HL-60 (cell line): ENCODE data around the gene APOBEC2.

Experiments
- DNase-seq, 2 experiments: peaks; one replicate each; pipeline ENCODE4 v3.0.0-alpha.2; 2010 to 2020; ENCODE audit warnings: low read depth in 1 of 2, low spot score in 1 of 2
- H3K27ac ChIP-seq: fragments of 250-450 bp; sonication (Bioruptor Pico); replicated peaks from 2 replicates; pipeline ENCODE4 v1.5.1; 2020; ENCODE audit warnings: mild to moderate bottlenecking, moderate library complexity
- H3K27me3 ChIP-seq: fragments of 250-450 bp; sonication (Bioruptor Pico); 2 replicates; pipeline ENCODE4 v1.5.1; 2021; ENCODE audit warnings: mild to moderate bottlenecking, moderate library complexity; ENCODE audit not compliant: insufficient read depth, poor library complexity, severe bottlenecking
- H3K4me3 ChIP-seq: replicated peaks from 2 replicates; pipeline ENCODE4 v1.5.1; 2011; ENCODE audit warnings: mild to moderate bottlenecking, control low read depth, low read length; ENCODE audit not compliant: insufficient read depth
- CTCF ChIP-seq: IDR thresholded peaks from one replicate; pipeline ENCODE4 v1.5.1; 2011; ENCODE audit warnings: low read length, control low read depth, inconsistent platforms; ENCODE audit not compliant: insufficient read depth
- GABPA ChIP-seq: IDR thresholded peaks from 2 replicates; pipeline ENCODE4 v1.6.1; 2012; ENCODE audit warnings: low read depth
- POLR2AphosphoS5 ChIP-seq: IDR thresholded peaks from 2 replicates; pipeline ENCODE4 v1.6.1; 2012; ENCODE audit warnings: low read depth
- REST ChIP-seq: IDR thresholded peaks from 2 replicates; pipeline ENCODE4 v1.6.1; 2012; ENCODE audit warnings: low read depth; ENCODE audit not compliant: insufficient replicate concordance
- SPI1 ChIP-seq: IDR thresholded peaks from 2 replicates; pipeline ENCODE4 v1.6.1; 2012; ENCODE audit warnings: low read depth, mild to moderate bottlenecking, borderline replicate concordance

The APOBEC2 gene

GRCh38 chr6:41046084-41046483 lies 6.9 kb upstream of the APOBEC2 start:
- H3K4me3 ChIP-seq, result no peak overlapping the region
- no peak overlapping the region for H3K27ac ChIP-seq
- TF ChIP-seq REST (no peak), GABPA (no peak), POLR2AphosphoS5 (no peak)
- H3K27me3 ChIP-seq, result no peaks in the 10 kb centered on the region
- no peak for DNase-seq

GRCh38 chr6:41047306-41047705 lies 5.7 kb upstream of the APOBEC2 start:
- no peak for DNase-seq
- Histone ChIP-seq H3K4me3 (no peak overlapping the region), H3K27me3 (no peaks in the 10 kb centered on the region), H3K27ac (no peak overlapping the region)
- TF ChIP-seq CTCF, result no peak
- no peak for TF ChIP-seq GABPA
- TF ChIP-seq SPI1, result no peak
- no peak for TF ChIP-seq POLR2AphosphoS5
- TF ChIP-seq REST, result no peak

- Histone ChIP-seq H3K27me3 (no peaks in the 10 kb centered on the region), H3K4me3 (no peak overlapping the region), H3K27ac (no peak overlapping the region)
- TF ChIP-seq REST, result no peak
- TF ChIP-seq SPI1, result no peak
- no peak for TF ChIP-seq CTCF
- no peak for TF ChIP-seq GABPA
- no peak for TF ChIP-seq POLR2AphosphoS5
- no peak for DNase-seq
Measured at GRCh38 chr6:41047745-41048732, 5.0 kb upstream of the APOBEC2 start.
